NCI-H1930 (cell line): Measurements from ENCODE around the gene ANO6.
"Not testable (repeated sequence)": the region's sequence is repeated elsewhere in the genome, so short reads cannot be mapped to it uniquely, and the experiment has no call there.

Experiments
- DNase-seq, 2 experiments: peaks; one replicate each; lab custom pipeline; 2025; lab: John Stamatoyannopoulos, UW

The ANO6 gene, protein sequence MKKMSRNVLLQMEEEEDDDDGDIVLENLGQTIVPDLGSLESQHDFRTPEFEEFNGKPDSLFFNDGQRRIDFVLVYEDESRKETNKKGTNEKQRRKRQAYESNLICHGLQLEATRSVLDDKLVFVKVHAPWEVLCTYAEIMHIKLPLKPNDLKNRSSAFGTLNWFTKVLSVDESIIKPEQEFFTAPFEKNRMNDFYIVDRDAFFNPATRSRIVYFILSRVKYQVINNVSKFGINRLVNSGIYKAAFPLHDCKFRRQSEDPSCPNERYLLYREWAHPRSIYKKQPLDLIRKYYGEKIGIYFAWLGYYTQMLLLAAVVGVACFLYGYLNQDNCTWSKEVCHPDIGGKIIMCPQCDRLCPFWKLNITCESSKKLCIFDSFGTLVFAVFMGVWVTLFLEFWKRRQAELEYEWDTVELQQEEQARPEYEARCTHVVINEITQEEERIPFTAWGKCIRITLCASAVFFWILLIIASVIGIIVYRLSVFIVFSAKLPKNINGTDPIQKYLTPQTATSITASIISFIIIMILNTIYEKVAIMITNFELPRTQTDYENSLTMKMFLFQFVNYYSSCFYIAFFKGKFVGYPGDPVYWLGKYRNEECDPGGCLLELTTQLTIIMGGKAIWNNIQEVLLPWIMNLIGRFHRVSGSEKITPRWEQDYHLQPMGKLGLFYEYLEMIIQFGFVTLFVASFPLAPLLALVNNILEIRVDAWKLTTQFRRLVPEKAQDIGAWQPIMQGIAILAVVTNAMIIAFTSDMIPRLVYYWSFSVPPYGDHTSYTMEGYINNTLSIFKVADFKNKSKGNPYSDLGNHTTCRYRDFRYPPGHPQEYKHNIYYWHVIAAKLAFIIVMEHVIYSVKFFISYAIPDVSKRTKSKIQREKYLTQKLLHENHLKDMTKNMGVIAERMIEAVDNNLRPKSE

DNA sequence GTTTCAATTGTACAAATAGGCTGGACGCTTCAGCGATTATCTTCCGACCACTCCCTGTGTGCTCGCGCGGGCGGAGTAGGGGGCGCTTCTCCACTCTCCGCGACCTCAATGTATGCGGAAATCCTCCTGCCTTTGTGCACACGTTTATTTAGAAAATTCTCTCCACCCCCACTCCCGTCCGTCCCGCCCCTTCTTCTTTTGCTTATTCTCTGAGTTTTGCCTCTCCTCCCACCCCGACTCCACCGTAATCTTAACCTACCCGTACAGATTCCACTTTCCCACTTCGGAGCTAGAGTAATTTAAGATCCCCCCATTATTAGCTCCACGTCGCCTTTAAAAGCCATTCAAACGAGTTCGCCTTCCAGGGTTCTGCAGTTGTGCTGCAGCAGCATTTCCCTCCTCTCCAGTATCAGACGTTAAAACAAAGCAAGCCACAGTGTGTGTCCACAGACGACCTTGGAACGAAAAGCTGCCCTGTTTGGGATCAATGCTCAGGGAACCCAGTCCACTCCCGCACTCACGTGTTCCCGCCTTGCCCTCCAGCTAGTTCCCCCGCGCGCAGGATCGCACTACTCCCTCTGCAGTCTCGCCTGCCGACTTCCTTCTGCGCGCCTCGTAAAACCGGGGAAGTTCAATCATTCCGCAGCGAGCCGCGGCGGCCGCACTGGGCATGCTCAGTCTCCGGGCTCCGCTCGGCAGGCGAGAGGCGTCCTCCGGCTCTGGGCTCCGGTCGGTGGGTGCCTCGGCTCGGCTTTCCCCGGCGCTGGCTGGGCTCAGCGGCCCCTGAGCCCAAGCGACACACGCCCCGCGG, at the start of gene ANO6:
TSS of gene ANO6 (plus strand) at position 677 of the 811 bp plus-strand sequence. CDS start 227 bp downstream, outside the sequence.
- peak; percentile 100 for DNase-seq

DNA sequence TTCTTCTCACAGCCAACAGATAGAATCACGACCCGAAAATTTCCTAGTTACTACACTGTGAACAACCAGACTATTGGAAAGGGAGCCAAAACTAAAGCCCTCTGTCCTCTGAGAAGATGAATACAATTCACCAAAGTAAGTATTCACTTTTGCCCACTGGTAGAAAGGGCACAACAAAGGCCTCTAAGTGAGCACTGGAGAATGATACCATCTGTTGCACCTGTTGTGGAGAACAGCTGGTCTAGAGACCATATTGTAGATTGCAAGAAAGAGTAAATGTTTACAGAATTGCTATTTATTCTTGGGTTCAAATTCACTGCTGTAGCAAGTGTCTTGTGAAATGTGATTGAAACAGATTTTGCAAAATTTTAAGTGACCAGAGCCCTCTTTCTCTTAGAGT, 46.9 kb upstream of the ANO6 start:
- no peak for DNase-seq

DNA sequence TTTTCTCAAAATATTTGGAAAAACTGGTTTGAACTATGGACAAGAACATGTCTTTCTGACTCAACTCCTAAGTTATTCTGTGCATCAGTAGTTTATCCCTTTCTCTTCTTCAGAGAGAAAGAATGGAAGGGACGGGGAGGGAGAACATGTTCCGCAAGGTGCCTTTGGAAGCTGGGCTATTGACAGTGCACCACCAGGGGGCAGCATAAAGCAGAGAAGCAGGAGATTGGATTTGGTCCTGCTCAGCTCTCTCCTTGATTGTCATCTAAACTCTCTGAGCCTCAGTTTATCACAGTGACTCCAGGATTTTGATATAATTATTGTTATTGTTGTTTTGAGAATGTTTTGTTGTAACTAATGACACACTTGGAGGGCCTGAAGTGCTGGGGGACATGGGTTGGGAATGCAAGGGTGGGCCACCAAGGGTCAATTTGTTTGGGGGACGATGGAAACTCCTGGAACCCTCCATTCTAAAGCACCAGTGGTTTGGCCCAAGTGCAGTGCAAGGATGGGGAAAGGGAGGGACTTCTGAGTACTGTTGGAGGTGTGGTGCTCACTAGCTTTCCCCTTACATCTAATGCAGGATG, 45.3 kb upstream of the ANO6 start:
- DNase-seq: peak; percentile 92 to 94

- DNase-seq: not testable (repeated sequence)
These were observed 42.6 kb upstream of the ANO6 start for GRCh38 chr12:45173293-45173692.

DNA sequence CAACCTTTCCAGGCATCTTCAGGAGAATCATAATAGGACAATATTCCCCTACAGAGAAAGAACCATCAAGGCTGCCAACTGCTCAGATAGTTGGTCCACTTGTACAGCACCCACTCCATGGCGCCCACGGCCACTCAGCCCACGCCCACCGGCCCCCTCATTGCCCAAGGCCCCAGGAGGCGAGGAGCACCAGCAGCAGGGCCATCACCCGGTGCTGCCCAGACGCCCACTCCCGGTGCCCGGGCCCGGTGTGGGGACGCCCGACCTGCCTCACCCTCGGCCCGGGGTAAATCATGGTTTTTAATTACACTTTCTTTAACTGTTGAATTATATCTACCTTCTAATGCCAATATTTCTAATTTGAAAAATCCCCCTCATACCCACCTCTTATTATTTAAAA, 41.3 kb upstream of the ANO6 start:
- no peak for DNase-seq

- no peak for DNase-seq
These were observed 37.1 kb upstream of the ANO6 start for GRCh38 chr12:45178771-45179170.

DNA sequence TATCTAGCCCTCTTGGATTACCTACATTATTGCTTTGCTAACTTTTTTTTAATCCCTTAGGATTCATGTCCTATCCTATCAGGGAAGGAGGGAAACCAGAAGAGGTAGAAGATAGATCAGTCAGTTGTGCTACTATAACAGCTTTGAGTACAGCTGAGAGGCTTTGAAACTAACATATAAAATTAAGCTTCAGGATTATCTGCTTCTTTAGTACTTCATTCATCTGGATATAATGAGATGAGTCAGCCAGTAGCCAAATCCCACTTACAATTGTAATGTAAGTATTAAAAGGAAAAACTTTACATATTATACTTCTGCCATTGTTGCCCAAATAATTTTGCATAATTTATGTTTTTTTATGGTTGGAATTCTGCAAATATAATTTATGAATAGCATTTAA, 33.4 kb upstream of the ANO6 start:
- no peak for DNase-seq

DNA sequence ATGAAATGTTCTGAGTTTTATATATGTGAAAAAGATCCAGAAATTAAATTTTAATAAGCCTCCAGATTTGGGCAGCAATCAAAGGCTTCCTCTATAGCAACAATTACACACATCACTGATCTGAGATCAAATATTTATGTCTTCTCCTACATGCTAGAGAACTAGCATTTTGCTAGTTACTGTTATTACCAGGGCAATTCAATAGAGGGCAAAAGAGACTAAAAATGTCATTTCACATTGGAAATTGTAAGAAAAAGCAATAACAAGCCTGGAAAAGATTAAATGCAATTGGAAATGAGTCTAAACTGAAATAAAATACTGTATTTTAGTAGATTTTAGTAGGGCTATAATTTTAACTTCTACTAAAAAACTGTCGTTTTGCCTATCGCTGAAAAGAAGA, 32.6 kb upstream of the ANO6 start:
- DNase-seq: no peak

- no peak for DNase-seq
These were observed 31.5 kb upstream of the ANO6 start for GRCh38 chr12:45184147-45184963.

DNA sequence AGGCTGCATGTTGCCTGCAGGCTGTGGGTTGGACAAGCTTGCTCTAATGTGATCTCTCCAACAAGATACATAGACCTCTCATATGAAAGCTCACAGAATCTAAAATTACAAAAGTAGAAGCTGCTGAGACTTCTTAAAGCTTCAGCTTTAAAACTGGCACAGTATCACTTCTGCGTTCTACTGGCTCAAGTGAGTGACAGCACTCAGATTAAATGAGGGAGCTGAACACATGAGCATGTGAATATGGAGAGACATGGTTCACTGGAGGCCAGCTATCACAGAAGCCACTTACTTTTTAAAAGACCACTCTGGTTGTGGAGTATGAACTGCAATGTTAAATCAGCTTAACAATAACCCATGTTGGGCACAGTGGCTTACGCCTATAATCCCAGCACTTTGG, 29.1 kb upstream of the ANO6 start:
- DNase-seq: no peak

- no peak for DNase-seq
These were observed 26.0 kb upstream of the ANO6 start for GRCh38 chr12:45189766-45190403.

DNA sequence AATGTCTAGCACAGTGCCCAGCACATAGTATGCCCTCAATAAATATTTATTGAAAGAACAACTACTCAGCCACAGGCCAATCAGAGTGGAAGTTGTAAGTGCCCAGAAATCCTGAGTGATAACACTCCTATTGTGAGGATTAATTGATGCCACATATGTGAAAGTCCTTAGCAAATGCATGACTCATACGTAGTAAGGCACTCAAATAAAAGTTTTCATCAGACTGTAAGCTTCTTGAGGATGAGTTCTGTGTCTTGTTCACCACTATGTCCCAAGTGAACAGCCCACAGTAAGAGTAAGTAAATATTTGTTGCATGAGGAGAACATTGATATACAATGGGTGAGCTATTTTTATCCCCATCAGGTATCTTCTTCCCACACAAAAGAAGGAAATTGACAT, 24.7 kb upstream of the ANO6 start:
- DNase-seq: no peak

- DNase-seq: no peak
These were observed 23.2 kb upstream of the ANO6 start for GRCh38 chr12:45192707-45193106.

DNA sequence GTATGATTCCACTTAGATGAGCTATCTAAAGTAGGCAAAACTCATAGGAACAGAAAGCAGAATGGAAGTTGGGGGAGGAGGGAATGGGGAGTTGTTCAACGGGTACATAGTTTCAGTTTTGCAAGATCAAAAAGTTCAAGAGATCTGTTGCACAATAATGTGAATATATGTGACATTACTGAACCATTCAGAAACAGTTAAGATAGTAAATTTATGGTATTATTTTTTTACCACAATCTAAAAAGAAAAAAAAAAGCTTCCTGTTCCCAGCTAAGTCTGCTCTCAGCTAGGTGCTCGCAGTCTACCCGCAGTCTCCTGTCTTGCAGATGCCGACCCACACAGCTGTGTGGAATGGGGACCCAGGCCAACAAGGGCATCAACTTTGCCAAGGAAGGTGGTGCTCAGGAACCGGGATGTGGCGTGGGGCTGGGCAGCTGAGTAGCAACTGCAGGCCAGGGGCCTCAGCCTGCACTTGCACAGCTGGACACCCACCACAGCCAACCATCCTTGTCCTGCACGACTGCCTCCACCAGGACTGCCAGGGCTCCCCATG, 15.3 kb upstream of the ANO6 start:
- no peak for DNase-seq

DNA sequence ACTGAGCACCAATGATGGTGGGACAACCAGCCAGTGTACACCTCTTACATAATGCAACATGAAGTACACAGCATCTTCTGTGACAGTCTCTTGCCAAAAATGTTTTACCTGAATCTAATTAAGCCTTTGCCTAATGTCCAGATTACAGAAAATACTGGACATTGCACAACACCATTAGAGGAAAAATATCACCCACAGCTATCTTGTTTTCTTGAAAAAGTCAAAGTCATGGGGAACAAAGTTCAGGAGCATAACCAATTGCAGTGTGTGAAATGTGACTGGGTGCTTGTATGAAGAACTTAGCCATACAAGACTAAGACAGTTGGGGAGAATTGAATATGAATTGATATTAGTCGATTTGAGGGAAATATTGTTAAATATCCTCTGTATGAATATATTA, 12.1 kb upstream of the ANO6 start:
- DNase-seq: no peak

DNA sequence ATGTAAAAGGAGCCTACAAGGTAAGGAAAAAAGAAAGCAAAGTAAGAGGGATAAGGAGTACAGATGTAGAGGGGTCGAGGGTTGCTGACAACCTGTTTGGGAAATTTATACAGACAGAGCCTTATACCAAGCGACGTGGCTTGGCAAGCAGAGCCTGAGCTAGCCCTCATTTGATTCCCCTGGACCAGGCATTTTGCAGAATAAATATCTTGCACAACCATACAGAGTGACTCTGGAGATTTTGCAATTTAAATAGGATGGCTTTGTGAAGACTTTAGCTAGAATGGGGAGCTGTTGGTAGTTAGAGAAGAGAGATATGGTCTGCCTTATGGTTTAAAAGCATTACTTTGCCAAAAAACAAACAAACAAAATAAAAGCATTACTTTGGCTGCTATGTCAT, 11.1 kb upstream of the ANO6 start:
- DNase-seq: no peak

DNA sequence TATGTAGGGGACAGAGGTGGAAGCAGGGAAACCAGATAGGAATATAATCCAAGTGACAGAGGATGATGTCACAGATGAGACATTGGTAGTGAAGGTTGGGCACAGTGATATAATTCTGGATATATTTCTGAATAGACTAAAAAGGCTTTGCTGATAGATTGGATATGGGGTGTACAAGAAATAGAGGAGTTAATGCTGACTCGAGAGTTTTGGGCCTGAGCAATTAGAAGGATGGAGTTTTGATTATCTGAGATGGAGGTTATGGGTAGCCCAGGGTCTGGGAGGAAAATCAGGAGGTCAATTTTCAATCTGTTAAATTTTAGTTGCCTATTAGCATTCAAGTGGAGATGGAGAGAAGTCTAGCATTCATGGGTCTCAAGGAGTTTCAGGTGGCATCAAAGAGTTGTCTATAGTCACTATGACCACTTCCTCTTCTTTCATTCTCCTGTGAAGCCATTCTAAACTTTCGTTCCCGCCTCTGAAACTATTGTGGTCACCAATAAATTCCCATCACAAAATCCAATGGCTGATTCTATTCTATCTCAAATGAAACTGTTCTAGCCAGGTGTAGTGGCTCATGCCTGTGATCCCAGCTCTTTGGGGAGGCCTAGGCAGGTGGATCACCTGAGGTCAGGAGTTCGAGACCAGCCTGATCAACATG, 10.6 kb upstream of the ANO6 start:
- no peak for DNase-seq

DNA sequence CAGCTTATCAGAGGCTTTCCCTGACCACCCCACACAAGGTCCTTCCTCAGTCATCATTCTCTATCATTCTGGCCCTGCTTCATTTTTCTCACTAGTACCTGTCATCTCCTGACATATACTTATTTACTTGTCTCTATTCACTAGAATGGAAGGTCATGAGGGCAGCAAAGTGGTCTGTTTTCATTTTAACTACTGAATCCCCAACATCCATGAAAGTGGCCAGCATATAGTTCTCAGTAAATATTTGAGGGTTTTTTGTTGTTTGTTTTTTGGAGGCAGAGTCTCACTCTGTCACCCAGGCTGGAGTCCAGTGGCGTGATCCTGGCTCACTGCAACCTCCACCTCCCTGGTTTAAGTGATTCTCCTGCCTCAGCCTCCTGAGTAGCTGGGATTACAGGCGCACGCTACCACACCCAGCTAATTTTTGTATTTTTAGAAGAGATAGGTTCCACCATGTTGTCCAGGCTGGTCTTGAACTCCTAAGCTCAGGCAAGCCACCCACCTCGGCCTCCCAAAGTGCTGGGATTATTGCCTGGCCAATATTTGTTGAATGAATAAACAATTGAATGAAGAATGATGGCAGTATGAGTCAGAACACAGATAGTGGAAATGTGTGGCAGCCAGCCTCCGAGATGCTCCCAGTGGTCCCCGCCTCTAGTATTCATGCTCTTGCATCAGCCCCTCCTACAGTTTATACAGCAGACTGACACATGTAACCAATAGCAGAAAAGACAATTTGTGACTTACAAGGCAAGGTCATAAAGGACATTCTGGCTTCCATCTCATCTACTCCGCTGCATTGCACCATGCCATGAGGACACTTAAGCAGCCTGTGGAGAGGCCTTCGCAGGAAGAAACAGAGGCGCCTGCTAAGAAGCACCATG, 7.0 kb upstream of the ANO6 start:
- peak in 1 of 2 experiments; percentile 64 for DNase-seq

- no peak for DNase-seq
These were observed 6.1 kb upstream of the ANO6 start for GRCh38 chr12:45209784-45210183.
